HPDE6-E6E7 (cell line): ENCODE data around the gene SYVN1.
"Not testable (repeated sequence)": the region's sequence is repeated elsewhere in the genome, so short reads cannot be mapped to it uniquely, and the experiment has no call there.

Experiments
- DNase-seq: peaks from one replicate; pipeline ENCODE4 v3.0.0; 2011; ENCODE audit warnings: missing footprints; ENCODE audit errors: extremely low spot score

SYVN1 gene

DNA sequence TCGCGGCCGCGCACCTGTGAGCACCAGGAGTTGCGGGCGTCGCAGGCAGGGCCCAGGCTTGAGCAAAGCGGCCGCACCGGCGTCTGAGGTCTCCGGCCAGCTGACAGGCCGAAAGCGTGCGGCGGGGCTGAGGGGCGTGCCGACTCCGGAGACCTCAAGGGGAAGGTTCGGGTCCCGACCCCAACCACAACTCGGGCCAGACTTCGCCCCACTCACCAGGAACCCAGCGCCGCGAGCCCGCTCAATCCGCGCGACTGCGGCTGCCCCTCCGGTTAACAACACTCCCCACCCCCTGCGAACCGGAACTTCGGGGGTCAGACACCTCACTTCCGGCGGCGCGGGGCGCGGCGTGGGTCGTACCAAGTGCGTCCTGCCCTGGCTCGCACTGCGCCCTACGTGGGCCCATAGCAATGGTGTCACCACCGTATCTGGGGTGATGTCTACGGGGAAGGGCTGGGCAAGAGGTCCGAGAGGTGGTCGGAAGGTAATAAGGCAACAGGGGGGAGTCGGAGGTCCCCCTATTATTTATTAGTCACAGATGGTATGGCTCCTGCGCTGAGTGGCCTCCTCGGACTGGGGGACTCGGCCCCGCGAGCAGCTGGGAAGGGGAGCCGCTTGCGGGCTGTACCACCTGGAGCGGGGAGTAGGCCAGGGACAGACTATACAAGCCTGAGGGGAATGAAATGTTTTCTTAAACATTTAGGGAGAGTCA, at the start of gene SYVN1:
TSS of gene SYVN1 (minus strand) at position 280 of the 712 bp plus-strand sequence. CDS start 918 bp downstream, outside the sequence.
- peak; percentile 89 for DNase-seq

DNA sequence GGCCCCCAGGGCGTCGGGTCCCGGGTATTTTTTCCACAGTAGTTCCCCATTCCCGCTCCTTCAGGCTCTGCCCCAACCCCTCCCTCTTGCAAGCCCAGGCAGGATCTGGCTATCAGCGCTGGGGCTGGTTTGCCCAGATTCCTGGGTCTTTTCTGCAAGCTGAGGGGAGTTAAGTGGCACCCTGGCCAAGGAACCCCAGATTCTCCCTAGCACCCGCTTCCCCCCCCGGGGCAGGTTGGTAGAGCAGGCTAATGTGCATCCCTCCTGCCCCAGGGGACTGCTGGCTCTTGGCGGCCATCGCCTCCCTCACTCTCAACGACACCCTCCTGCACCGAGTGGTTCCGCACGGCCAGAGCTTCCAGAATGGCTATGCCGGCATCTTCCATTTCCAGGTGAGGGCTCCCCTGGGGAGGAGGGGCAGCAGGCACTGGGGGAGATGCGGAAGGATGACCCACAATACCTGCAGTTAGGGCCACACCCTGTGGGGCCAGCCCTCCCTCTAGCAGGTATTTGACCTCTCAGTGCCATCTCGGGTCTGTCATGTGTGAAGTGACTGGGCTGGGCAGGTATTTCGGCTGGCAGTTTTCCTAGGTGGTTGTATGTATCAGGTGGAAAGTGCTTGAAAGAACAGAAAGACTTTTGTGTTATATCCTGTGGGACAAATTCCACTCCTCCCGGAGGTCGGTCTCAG, 49.0 kb upstream of the SYVN1 start:
- peak; percentile 86 for DNase-seq

DNA sequence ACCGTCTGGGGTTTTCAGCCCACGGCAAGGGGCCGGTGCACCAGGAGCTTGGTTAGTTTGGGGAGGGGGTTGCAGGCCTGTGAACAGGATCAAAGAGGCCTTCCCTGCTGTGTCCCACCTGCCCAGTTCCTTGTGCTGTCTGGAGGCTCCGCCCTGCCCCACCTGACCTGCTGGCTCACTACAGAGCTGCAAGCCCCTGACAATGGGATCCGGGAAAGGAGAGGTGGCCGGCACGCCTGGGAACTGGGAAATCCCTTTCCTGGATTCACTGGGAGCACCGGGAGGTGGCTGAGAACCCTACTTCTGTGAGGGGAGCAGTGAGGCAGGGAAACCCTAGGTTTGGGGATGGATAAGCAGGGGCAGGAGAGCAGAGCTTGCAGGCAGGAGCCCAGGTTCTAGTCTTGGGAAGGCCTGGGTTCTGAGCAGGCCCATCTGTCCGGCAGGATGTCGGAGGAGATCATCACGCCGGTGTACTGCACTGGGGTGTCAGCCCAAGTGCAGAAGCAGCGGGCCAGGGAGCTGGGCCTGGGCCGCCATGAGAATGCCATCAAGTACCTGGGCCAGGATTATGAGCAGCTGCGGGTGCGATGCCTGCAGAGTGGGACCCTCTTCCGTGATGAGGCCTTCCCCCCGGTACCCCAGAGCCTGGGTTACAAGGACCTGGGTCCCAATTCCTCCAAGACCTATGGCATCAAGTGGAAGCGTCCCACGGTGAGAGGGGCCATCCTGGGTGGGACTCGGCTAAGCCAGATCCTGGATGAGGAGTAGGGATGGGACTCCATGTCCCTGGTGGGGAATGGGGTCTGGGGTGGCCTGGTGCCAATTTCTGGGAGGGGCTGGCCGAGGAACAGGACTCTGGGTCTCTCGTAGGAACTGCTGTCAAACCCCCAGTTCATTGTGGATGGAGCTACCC, 48.2 kb upstream of the SYVN1 start:
- DNase-seq, result peak; percentile 48

DNA sequence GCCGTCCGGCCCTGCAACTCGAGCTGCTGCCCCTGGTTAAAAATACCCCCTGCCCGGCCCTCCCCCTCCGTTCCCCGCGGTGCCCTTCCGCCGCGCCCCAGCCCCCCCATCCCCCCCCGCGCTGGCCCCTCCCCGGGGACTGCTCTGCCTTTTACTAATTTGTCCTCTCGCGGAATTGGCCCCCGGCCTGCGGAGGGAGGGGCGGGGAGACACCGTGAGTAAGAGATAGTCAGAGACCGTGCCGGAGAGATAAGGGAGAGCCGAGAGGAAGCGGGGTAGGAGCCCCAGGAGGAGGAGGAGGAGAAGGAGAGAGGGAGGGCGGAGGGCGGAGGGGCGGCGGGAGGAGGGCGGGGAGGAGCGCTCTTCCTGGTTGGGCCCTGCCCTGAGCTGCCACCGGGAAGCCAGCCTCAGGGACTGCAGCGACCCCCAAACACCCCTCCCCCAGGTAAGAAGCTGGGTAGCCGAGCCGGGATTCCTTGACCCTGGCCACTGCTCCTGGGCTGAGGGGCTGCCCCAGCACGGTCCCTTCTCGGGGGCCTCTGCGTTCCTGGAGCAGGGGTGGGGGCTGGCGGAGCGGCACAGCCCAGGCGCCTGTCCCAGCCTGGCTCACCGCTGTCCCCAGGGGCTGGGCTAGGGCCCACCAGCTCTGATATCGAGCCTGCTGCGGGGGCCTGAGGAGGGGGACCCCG, 47.4 kb upstream of the SYVN1 start, which contains the start of gene CAPN1:
TSS of gene CAPN1 (plus strand) at position 360 of the 689 bp plus-strand sequence. CDS start 774 bp downstream, outside the sequence.
- peak; percentile 90 for DNase-seq

DNA sequence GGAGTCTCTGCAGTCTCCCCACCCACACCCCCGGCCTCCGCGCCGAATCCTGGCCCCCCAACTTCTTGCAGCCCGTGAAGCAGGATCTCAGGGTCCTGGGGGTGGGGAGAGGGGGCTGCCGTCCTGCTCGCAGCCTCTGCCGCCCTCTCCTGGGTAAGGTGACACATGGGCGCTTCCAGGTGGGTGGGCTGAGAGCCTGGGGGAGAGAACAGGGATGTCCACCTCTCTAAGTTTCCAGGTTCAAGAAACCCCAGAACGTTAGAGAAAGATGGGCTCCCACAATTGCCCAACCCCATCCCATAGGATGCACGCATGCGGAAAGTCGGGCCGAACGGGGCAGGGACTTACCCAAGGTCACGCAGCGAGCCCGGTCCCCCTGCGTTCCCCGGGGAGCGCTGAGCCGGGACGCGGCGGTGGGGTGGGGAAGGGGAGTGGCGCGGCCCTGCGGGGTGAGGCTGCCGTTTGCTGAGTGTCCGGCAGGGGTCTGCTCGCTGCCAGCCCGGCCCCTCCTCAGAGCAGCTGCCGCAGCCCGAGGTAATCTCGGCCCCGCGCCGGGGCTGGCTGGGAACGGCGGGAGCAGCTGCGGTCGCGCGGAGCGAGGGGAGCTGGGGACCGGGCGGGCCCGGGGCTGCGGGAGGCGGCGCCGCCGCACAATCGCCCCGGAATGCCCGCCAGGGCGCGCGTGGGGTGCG, 46.7 kb upstream of the SYVN1 start:
- DNase-seq, result peak; percentile 62

DNA sequence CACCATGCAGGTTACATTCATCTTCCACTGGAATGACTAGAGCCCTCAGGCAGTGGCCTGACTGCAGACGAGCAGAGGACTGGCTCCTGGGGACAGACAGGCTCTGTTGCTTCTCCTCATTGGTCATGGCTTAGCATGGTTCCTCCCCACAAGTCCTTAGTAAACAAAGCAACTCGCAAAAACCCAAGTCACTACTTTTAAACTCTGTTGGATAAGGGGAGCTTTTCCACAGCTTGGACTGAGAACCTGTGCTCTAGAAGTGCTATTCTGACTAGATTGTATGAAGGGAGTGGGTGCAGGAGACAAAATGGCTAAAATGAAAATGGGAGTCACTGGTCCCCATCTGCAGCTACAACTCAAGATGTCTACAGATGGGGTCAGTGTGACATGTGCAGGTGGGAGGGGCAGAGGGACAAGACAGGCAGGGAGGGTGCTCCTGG, 40.3 kb upstream of the SYVN1 start:
- not testable (repeated sequence) for DNase-seq

DNA sequence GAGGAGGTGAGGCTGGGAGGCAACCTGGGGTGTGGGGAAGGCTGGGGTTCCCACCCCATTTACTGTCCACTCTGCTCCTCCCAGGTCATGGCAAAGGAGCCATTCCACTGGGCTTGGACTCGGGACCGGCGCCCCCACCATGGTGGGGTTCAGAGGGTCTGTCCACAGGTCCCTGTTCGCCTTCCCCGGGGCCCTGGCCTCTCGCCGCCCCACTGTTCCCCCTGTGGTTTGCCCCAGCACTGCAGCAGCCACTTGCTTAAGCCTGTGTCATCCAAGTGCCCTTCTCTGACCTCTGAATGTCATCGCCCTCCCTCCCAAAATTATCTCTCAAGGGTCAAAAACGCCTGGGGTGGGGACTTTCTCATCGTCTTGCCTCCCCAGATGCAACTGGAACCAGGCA, 38.3 kb upstream of the SYVN1 start:
- no peak for DNase-seq

DNA sequence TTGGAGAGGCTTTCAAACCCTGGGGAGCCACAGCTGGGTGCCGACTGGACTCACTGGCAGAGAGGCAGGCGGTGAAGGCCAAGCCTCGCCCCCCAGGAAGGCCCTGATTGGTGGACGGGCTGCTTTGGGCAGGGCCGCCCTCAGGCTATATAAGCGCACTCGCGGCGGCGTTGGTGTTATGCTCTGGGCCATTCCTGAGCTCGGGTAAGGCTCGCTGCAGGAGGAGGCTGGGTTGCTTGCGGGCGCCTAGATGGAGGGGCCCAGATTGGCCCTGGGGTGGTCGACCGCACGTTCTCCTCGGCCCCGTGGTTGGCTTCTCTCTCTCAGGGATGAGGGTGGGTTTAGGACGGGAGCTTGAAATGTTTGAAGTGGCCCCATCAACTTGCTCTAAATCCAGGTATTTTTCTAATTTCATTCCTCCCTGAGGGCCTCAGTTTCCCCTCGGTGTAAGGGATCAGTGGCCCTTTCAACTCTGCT, 35.8 kb upstream of the SYVN1 start, which contains the start of gene SPDYC:
TSS of gene SPDYC (plus strand) at position 176 of the 477 bp plus-strand sequence. CDS start 1,125 bp downstream, outside the sequence.
- no peak for DNase-seq

DNA sequence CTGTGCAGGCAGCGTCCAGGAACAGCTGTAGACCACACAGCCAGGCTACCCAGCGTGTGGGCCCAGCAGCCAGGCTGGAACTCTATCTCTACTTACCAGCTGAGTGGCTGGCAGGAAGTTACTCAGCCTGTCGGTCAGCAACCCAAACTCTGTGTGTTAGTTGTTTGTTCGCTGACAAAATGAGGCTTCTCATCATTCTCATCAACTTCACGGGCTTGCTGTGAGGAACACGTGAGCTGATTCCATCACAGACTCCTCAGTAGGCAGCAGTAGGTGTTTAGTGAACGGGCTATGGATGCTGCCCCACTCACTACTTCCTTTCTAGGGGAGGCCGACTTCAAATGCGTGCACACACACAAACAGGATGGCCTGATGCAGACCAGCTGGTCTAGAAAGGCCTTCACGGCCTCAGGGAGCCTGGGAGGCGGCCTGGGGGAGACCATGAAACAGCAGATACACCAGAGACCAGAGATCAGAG, 34.9 kb upstream of the SYVN1 start:
- DNase-seq, result no peak

DNA sequence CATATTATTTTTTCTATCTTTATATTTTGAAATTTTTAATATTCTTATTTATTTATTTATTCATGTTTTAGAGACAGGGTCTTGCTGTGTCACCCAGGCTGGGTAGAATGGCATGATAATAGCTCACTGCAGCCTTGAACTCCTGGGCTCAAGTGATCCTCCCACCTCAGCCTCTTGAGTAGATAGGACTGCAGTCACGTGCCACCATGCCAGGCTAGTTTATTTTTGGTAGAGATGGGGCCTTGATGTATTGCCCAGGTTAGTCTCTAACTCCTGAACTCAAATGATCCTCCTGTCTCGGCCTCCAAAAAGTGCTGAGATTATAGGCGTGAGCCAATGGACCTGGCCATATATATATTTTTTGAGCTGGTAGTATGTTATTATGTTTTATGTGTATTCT, 33.3 kb upstream of the SYVN1 start:
- no peak for DNase-seq

DNA sequence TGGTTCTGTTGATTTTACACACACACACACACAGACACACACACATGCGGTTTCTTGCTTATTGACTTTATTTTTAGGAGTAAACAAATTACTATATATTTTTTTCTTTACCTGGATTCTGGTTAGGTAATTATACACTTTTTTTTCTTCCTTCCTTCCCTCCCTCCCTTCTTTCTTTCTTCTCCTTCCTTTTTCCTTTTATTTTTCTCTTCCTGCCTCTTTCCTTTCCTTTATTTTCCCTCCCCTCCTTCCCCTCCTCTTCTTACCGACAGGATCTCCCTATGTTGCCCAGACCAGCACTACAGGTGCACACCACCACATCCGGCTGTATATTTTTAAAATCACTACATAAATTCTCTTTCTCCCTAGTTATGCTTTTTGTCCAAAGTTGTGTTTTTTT, 32.6 kb upstream of the SYVN1 start:
- DNase-seq, result no peak

DNA sequence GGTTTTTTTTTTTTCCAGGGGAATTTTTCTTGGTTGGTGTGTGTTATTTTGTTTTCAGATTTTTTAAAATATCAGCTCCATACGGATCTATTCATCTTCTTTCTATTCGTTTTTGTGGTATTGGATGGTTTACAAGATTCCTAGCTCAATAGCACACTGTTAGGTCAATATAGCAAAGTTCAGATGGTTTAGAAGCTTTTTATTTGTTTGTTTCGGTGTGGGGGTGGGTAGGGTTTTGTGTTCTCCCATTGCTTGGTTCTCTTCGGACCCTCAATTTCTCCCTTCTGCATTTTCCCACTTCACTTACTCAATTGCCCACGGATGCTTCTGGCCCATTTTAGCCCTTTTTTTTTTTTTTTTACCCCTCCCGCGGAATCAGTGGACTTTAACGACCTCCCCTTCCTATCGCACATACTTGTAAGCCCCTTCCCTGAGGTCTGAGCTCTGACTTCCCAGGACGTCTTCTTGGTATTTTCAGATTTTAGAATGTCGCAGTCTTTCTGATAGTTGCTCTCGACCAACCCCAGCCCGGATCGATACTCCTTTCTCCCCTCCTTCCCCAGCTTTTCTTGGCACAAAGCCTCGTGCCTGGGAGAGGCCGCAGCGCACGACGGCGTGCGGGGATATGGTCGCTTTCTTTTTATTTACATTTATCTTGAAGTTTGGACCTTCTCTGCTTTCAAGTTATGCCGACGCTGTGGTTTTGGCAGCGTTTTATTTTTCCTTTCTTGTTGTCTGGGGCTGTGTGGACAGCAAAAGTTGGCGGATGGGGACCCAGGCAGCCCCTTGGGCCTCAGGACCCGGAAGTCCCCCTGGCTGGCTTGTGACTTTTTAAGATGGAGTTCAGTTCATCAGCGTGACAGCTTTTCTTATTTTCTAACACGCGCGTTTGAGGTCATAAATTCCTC, 31.3 kb upstream of the SYVN1 start:
- DNase-seq, result no peak

DNA sequence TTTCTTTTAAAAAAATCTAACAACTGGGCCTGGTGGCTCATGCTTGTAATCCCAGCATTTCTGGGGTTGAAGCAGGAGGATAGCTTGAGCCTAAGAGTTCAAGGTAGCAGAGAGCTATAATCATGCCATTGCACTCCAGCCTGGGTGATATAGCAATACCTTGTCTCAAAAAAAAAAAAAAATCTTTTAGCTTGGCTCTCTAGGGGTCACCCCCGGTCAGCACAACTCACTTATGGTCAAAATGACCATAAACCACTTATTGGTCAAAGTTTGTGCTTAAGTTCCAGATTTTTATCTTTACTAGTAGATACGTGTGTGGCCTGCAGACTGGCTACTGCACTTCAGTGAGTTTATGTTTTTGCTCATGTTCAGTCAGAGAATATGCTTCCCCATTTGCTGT, 29.4 kb upstream of the SYVN1 start:
- DNase-seq, result no peak

DNA sequence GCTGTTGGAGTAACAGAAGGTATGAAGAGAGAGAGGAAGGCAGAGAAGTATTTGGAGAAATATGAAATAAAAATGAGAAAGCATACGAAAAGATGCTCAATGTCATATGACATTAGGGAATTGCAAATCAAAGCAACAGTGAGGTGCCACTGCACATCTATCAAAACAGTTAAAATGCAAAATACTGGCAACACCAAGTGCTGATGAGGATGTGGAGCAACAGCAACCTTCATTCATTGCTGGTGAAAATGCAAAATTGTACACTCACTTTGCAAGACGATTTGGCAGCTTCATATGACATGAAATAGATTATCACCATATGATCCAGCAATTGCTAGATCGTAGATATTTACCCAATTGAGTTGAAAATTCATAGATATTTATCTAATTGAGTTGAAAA, 26.3 kb upstream of the SYVN1 start:
- DNase-seq, result no peak

DNA sequence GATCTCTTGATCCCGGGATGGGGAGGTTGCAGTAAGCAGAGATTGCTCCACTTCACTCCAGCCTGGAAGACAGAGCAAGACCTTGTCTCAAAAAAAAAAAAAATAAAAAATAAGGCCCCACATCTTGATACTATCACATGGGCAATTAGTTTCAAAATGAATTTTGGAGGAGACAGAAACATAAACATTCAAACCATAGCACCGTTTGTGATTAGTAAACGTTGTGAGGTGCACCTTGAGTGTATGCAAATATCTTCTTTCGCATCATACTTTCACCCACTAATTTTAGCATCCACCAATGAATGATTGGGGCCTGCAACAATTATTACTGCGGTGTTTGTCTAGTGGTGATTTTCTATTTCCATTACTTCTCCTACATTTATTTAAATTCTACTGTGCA, 24.7 kb upstream of the SYVN1 start:
- DNase-seq, result no peak

DNA sequence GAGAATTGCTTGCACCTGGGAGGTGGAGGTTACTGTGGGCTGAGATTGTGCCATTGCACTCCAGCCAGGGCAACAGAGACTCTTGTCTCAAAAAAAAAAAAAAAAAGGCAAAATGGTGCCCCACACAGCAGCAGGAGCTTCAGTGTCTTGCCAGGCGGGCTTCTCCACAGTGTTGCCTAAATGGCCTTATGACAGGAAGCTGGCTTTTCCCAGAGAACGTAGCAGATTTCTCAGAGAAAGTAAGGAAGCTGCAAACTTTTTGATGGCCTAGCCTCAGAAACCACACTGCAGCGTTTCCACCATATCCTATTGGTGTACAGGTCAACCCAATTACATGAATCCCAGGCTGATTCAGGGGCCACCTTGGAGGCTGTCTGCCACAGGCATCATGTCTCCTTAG, 23.0 kb upstream of the SYVN1 start:
- no peak for DNase-seq

DNA sequence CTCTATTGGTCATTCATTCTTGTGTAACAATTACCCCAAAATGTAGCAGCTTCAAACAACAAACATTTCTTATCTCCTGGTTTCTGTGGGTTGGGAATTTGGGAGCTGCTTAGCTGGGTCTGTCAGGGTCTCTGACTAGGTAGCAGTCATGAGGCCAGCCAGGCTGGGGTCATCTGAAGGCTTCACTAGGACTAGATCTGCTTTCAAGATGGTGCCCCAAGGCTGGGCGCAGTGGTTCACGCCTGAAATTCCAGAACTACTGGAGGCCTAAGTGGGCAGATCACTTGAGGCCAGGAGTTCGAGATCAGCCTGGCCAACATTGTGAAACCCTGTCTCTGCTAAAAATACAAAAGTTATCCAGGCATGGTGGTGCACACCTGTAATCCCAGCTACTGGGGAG, 22.6 kb upstream of the SYVN1 start:
- no peak for DNase-seq

DNA sequence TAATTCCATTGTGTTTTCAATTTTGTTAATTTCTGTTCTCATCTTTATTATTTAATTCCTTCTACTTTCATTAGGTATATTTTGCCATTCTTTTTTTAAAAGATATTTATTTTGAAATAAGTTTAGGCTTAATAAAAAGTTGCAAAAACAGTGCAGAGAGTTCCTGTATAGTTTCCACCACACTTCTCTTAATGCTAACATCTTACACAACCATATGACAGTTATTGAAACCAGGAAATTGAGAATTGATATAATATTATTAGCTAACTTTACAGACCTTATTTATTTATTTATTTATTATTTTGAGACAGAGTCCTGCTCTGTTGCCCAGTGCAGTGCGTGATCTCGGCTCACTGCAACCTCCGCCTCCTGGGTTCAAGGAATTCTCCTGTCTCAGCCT, 21.9 kb upstream of the SYVN1 start:
- DNase-seq, result no peak

DNA sequence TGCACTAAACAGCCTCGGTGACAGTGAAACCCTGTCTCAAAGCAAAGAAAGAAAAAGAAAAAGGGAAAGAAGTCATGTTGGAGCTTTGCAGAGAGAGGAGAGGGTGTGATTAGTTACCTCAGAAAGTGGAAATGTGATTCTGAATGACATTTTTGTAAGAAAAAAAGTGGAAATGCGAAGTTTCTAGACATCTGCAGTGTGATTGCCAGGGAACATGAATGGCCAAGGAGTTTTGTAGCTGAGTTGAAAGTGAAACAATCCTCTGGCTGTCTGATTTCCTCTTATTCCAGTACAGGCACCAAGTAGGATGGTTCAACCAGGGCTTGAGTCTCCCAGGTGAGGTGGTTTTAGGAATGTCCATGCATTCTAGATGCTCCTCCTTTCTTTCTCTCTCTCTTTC, 17.8 kb upstream of the SYVN1 start:
- no peak for DNase-seq
